HG03064 (cell line): ENCODE results near the gene PRDM15.

Experiments used
- ATAC-seq: cut with Tn5 transposase; IDR thresholded peaks from one replicate; pipeline ENCODE4 v1.9.1; 2021; ENCODE audit warnings: low read depth; ENCODE audit not compliant: unreplicated experiment

PRDM15 gene

DNA sequence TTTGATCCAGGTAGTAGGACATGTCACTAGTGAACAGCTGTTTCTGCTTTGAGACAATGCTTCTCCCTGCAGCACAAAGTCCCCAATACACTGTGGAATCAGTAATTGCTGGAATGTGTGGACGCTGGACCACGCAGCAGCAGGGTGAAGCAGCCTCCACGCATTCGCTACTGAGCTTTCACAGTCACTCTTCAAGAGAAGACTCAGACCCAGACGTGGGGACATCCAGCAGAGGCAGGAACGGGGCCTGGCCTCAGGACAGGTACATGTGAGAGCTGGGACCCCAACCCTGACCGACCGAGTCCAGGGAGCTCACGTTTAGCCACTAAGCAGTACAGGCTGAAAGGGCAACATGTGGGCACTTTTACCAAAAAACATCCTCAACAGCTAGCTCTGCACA, 34.1 kb upstream of the PRDM15 start:
- no peak for ATAC-seq

DNA sequence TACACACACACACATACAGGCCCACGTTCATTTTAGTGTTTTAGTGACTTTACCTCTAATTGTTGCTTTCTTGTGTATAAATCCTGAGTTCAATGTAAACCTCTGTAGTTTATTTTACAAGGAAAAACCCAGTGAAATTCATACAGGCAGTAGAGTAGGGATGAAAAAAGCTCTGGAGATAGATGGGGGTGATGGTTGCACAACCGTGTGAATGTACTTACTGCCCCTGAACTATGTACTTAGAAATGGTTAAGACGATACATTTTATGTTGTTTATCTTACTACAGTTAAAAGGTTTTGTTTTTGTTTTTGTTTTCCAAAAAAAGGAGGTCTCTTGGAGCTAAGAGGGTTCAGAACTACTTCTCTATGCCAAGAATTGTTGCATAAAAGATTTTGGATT, 29.7 kb upstream of the PRDM15 start:
- ATAC-seq: no peak

DNA sequence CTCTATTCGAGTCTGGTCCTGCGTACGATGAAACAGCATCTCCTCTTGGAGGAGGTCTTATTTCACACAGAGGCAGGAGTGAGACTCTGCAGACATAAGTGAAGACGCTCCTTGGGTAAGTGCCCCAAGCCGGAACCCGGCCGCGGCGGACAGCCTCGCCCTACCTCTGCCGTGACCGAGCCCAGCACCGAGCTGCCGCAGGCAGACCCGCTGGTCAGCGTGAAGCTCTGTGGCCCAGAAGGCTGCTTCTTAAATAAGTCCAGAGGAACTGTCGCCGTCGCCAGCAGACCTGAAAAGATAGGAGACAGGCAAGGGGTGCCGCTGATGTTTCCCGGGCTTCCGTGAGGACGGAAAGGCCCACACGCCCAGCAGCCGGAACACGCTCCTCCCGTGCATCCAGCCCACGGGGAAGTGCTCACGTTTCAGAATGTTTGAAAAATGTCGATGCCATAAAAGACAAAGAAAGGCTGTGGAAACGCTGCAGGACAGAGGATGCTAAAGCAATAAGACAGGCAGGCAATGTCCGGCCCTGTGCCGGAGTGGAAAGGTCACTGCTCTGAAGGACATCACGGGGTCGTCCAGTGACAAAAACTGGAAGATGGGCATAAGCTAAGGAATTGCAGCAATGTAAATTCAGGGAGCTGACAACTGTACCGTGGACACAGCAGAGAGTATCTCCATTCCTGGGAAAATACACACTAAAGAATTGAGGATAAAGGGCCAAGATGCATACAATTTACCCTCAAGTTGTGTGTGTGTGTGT, 28.5 kb upstream of the PRDM15 start:
- no peak for ATAC-seq

DNA sequence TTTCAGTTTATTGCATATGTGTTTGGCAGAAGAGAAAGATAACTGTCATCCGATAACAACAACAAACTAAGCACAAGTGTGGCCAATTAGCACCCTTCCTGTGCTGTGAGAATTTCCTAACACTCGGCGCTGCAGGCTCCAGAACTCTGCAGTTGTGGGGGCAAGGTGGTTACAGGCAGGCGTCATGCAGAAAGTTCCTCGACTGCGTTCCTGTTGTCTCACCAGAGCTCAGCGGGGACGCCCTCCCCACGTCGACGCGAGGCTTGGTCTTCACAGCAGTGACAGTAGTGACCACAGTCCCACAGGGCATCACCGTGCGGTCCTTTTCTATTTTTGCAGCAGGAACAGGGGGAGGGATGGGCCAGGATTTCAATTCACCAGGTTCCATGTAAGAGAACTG, 27.6 kb upstream of the PRDM15 start:
- ATAC-seq: no peak

DNA sequence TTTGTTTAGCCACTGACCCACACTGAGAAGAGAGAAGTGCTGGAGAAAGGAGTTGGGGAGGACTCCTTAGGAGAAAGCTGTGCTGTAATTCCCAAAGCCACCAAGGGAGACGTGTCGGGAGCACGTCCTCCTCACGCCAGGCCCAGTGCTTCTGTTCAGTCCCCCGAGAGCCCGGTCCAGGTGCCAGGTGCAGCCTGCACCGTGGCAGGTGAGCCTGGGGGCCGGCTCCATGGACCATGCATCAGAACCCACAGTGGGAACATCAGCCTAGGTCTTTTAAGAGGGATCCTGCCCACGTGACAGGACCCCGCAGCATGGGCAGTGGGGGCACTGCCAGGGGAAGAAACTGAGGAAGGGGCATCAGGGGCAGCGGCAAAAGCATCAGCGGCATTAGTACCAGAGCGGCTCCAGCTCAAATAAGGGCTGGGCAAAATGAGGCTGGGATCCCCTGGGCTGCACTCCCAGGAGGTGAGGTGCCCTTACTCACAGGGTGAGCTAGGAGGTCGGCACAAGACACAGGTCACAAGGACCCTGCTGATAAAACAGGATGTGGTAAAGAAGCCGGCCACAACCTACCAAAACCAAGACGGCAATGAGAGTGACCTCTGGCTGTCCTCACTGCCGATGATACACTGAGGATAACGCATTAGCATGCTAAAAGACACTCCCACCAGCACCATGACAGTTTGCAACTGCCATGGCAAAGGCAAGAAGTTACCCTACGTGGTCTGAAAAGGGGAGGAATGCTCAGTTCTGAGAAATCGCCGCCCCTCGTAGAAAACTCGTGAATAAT, 24.6 kb upstream of the PRDM15 start:
- ATAC-seq: no peak

- no peak for ATAC-seq
Observed at GRCh38 chr21:41902946-41903345, 23.8 kb upstream of the PRDM15 start.

GRCh38 chr21:41901782-41902181, 22.6 kb upstream of the PRDM15 start:
- no peak for ATAC-seq

- ATAC-seq: no peak
Observed at GRCh38 chr21:41901099-41901498, 22.0 kb upstream of the PRDM15 start.

GRCh38 chr21:41900401-41900800, 21.3 kb upstream of the PRDM15 start:
- ATAC-seq: no peak

GRCh38 chr21:41899426-41900202, 20.5 kb upstream of the PRDM15 start:
- no peak for ATAC-seq

GRCh38 chr21:41898998-41899397, 19.9 kb upstream of the PRDM15 start:
- no peak for ATAC-seq

DNA sequence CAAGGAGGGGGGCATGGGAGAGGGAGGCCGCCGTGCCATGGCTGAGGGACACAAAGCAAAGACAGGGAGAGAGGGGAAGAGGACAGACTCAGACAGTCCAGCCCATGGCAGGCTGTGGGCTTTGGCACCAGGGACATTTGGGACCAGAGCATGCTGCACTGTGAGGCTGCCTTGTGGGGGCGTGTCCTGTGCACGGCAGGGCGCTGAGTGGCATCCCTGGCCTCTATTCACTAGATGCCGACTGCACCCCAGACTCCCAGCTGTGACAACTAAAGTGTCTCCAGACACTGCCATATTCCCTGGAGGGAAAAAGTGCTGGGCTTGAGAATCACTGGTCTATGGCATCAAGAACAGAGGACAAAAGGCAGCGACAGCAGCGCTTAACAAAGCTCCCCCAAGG, 18.6 kb upstream of the PRDM15 start:
- ATAC-seq: no peak

GRCh38 chr21:41897047-41897669, 18.0 kb upstream of the PRDM15 start:
- no peak for ATAC-seq

- ATAC-seq: no peak
Observed at GRCh38 chr21:41895643-41896493, 16.7 kb upstream of the PRDM15 start.

DNA sequence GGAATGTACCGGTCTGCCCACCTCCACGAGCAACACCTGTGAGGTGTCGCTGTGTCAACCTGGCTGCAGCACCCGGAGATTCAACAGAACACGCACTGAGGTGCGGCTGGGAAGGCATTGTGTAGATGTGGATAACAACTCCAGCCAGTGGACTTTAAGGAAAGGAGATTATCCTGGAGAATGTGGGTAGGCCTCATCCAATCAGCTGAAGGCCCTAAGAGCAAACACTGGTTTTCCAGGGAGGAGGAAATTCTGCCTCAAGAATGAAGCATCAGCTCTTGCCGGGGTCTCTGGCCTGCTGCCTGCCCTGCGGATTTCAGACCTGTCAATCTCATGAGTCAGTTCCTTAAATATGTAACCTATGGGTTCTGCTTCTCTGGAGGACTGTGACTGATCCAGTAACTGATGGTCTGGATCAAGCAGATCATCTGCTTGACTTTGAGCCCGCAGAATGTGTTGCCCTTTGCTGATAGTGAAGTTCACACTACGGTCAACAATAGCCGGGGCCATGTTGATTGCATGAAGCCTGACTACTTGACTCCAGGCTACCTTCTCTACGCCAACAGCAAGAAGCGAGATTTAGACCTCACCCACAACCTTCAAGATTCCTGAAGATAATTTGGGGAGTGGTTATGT, 15.9 kb upstream of the PRDM15 start:
- no peak for ATAC-seq

DNA sequence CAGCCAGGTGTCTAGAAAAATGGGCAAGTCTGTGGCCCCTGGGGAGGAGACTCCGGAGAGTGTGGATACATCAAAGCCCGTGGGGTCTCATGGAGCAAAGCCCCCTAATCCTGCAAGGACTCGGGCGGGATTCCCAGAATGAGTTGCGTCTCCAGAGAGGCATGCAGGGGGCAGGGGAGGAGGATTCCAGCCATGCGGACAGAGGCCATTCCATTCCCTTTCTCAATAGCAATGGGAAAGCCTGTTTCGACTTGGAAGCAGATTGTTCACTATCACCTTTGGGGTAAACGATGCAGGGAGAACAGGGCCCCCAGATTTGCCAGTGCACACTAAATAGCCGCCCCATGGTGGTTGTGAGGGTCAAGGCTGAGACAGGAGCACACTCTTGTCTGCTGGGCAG, 15.4 kb upstream of the PRDM15 start:
- no peak for ATAC-seq

DNA sequence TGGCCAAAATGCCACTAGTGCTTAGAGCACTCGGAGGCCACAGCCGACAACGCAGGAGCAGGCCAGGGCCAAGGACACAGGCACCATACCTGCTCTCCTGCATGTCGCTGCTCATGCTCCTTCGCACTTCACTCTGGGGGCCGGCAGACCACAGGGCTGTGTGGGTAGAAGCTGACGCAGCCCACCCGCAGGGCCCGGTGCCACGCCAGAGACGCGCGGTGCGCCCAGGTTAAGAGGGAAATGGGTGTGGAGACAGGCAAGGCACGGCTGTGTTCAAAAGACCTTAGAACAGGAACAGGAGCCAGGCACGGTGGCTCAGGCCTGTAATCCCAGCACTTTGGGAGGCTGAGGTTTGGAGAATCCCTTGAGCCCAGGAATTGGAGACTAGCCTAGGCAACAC, 13.6 kb upstream of the PRDM15 start:
- ATAC-seq: no peak

GRCh38 chr21:41891132-41891531, 12.0 kb upstream of the PRDM15 start:
- ATAC-seq: no peak

- no peak for ATAC-seq
Observed at GRCh38 chr21:41890355-41890754, 11.2 kb upstream of the PRDM15 start.
